Stimulated activated CD8-positive, alpha-beta memory T cell treated with anti-CD3 and anti-CD28 coated beads, Interleukin-4, amount 100 ng/mL, for 4 hours (primary cell): ENCODE data around the gene NDUFS6.

ENCODE experiments used
- DNase-seq, 2 donors: peaks; one replicate each; pipeline ENCODE4 v3.0.0-alpha.2; 2020; ENCODE audit warnings: low read depth in 2 of 2, low spot score in 1 of 2

The NDUFS6 gene

GRCh38 chr5:1765141-1765879 lies 35.9 kb upstream of the NDUFS6 start:
- no peak for DNase-seq

GRCh38 chr5:1765880-1766235 lies 35.3 kb upstream of the NDUFS6 start:
- no peak for DNase-seq

- DNase-seq: no peak
Measured at GRCh38 chr5:1767524-1768282, 33.5 kb upstream of the NDUFS6 start.

GRCh38 chr5:1768283-1769000 lies 32.8 kb upstream of the NDUFS6 start:
- no peak for DNase-seq

- DNase-seq: no peak
Measured at GRCh38 chr5:1769017-1769640, 32.1 kb upstream of the NDUFS6 start.

- no peak for DNase-seq
Measured at GRCh38 chr5:1769752-1770442, 31.3 kb upstream of the NDUFS6 start.

- DNase-seq: no peak
Measured at GRCh38 chr5:1770443-1770802, 30.8 kb upstream of the NDUFS6 start.

GRCh38 chr5:1771149-1772065 lies 29.8 kb upstream of the NDUFS6 start:
- DNase-seq: no peak

GRCh38 chr5:1772634-1773033 lies 28.6 kb upstream of the NDUFS6 start:
- no peak for DNase-seq

- no peak for DNase-seq
Measured at GRCh38 chr5:1776831-1777230, 24.4 kb upstream of the NDUFS6 start.

GRCh38 chr5:1777281-1778137 lies 23.7 kb upstream of the NDUFS6 start:
- DNase-seq: no peak

- no peak for DNase-seq
Measured at GRCh38 chr5:1778138-1779020, 22.8 kb upstream of the NDUFS6 start.

- no peak for DNase-seq
Measured at GRCh38 chr5:1779021-1779680, 22.1 kb upstream of the NDUFS6 start.

- no peak for DNase-seq
Measured at GRCh38 chr5:1779782-1780613, 21.2 kb upstream of the NDUFS6 start.

GRCh38 chr5:1780614-1780930 lies 20.6 kb upstream of the NDUFS6 start:
- no peak for DNase-seq

- DNase-seq: no peak
Measured at GRCh38 chr5:1781107-1781506, 20.1 kb upstream of the NDUFS6 start.
